ENCODE measurements around the gene TRIM39. TPM values are rescaled to one million over a fixed set of nuclear protein-coding genes. Genes with fewer than 3 reads are reported as not detected.

TRIM39 gene
- total RNA-seq, 2 donors from 2014 or later: 16.4 to 17.1 TPM

DNA sequence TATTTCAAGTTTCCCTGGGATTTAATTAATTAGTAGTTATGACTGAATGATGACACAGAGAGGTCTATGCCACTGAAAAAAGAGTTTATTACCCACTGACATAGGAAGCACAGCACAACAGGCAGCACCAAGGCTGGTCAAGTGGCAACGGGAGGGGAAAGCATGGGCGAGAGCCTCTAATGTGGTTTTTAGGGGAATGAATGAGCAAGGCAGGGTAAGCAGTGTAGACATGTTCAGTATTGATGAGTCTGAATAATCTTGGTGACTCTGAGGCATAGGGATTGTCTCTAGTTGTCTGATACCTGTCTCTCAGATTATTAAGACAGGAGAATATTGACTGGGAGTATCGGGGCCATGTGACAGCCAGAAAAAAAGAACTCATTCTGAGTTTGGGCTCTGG is 64.5 kb downstream of the TRIM39 start:
- H3K9ac ChIP-seq (ENCODE audit: extremely low read depth, low read length, poor library complexity, severe bottlenecking): no peak overlapping the region
- WGBS, 2 experiments (ENCODE audit: insufficient coverage in 1 of 2, insufficient read length in 1 of 2): 69 to 82% methylated on average over 2 to 3 of the region's 3 CpGs
- no peak overlapping the region for H3K4me3 Mint-ChIP-seq

More for the DNA sequence above, 64.5 kb downstream of the TRIM39 start:
- Mint-ChIP-seq H3K27ac (no peak overlapping the region), H3K36me3 (ENCODE audit: low read depth) (no peaks in the 10 kb centered on the region), H3K27me3 (ENCODE audit: insufficient read depth) (peaks cover 71% of the 10 kb centered on the region), H3K9me3 (no peaks in the 10 kb centered on the region), H3K4me1 (no peaks in the 10 kb centered on the region)
- H3K27me3 ChIP-seq (ENCODE audit: control insufficient read depth, insufficient read depth, low read length, poor library complexity, severe bottlenecking): peaks cover 78% of the 10 kb centered on the region
- no peaks in the 10 kb centered on the region for H3K36me3 ChIP-seq (ENCODE audit: control insufficient read depth, insufficient read depth, low read length)
- H3K9me3 ChIP-seq (ENCODE audit: control insufficient read depth, low read length): no peaks in the 10 kb centered on the region
- no peaks in the 10 kb centered on the region for H3K4me1 ChIP-seq (ENCODE audit: control insufficient read depth, insufficient read depth, low read length)
- TF ChIP-seq, protein P1, sequence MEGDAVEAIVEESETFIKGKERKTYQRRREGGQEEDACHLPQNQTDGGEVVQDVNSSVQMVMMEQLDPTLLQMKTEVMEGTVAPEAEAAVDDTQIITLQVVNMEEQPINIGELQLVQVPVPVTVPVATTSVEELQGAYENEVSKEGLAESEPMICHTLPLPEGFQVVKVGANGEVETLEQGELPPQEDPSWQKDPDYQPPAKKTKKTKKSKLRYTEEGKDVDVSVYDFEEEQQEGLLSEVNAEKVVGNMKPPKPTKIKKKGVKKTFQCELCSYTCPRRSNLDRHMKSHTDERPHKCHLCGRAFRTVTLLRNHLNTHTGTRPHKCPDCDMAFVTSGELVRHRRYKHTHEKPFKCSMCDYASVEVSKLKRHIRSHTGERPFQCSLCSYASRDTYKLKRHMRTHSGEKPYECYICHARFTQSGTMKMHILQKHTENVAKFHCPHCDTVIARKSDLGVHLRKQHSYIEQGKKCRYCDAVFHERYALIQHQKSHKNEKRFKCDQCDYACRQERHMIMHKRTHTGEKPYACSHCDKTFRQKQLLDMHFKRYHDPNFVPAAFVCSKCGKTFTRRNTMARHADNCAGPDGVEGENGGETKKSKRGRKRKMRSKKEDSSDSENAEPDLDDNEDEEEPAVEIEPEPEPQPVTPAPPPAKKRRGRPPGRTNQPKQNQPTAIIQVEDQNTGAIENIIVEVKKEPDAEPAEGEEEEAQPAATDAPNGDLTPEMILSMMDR (conservative IDR thresholded peaks at IDR 0.05): no peak
- H3K4me3 ChIP-seq (ENCODE audit: low read length): no peak overlapping the region
- no peak for DNase-seq
- H3K27ac ChIP-seq (ENCODE audit: low read depth, low read length): no peak overlapping the region

Other genes with a start within 250 kb of the TRIM39 start
- gene TRIM31, start 213.8 kb upstream of the TRIM39 start, total RNA-seq: not detected
- gene TRIM40, start 190.8 kb upstream of the TRIM39 start, total RNA-seq: not detected
- not detected for gene TRIM10, start 165.7 kb upstream of the TRIM39 start, total RNA-seq
- not detected for gene TRIM15, start 163.4 kb upstream of the TRIM39 start, total RNA-seq
- gene TRIM26, start 113.5 kb upstream of the TRIM39 start, total RNA-seq: 10 to 100 TPM; 29.3 to 35.3 TPM
- gene RPP21, start 18.2 kb downstream of the TRIM39 start, total RNA-seq: 10 to 100 TPM; 52.2 to 59.7 TPM
- 10 to 100 TPM; 31.7 to 38.4 TPM for gene HLA-E, start 162.6 kb downstream of the TRIM39 start, total RNA-seq
- 10 to 100 TPM; 82.1 to 93.5 TPM for gene GNL1, start 229.6 kb downstream of the TRIM39 start, total RNA-seq
- 10 to 100 TPM; 10.9 to 12.0 TPM for gene PRR3, start 230.4 kb downstream of the TRIM39 start, total RNA-seq
- gene ABCF1, start 244.5 kb downstream of the TRIM39 start, total RNA-seq: 10 to 100 TPM; 84.9 to 89.3 TPM

Data from endodermal cell (in vitro differentiated cells).